ENCODE data around the gene MAD1L1.

GRCh38 chr7:2230226-2230625 lies 2.5 kb downstream of the MAD1L1 start:
- no peak for TF ChIP-seq EZH2 (IDR thresholded peaks at IDR 0.05; ENCODE audit: insufficient read depth, low read length)
- TF ChIP-seq, protein P1, sequence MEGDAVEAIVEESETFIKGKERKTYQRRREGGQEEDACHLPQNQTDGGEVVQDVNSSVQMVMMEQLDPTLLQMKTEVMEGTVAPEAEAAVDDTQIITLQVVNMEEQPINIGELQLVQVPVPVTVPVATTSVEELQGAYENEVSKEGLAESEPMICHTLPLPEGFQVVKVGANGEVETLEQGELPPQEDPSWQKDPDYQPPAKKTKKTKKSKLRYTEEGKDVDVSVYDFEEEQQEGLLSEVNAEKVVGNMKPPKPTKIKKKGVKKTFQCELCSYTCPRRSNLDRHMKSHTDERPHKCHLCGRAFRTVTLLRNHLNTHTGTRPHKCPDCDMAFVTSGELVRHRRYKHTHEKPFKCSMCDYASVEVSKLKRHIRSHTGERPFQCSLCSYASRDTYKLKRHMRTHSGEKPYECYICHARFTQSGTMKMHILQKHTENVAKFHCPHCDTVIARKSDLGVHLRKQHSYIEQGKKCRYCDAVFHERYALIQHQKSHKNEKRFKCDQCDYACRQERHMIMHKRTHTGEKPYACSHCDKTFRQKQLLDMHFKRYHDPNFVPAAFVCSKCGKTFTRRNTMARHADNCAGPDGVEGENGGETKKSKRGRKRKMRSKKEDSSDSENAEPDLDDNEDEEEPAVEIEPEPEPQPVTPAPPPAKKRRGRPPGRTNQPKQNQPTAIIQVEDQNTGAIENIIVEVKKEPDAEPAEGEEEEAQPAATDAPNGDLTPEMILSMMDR (IDR thresholded peaks at IDR 0.05; ENCODE audit: insufficient read depth, low read depth, low read length) = no peak
